Muscle of leg (tissue), 11 donors: ENCODE results near the gene NYAP2. TPM values are rescaled to one million over a fixed set of nuclear protein-coding genes. Genes with fewer than 3 reads are reported as not detected.

Source experiments
- DNase-seq: peaks from one replicate; pipeline ENCODE4 v3.0.0; 2013
- H3K27ac ChIP-seq: one replicate; pipeline ENCODE4 v1.5.1; 2013; ENCODE audit warnings: mild to moderate bottlenecking, low read length, control low read depth
- H3K27me3 ChIP-seq: one replicate; pipeline ENCODE4 v1.6.1; 2013; ENCODE audit warnings: low read length; ENCODE audit not compliant: control insufficient read depth, insufficient read depth
- H3K36me3 ChIP-seq: one replicate; pipeline ENCODE4 v1.6.1; 2013; ENCODE audit warnings: low read length; ENCODE audit not compliant: control insufficient read depth, insufficient read depth
- H3K4me1 ChIP-seq: one replicate; pipeline ENCODE4 v1.6.1; 2013; ENCODE audit warnings: low read length; ENCODE audit not compliant: control insufficient read depth, insufficient read depth
- H3K4me3 ChIP-seq: one replicate; pipeline ENCODE4 v1.5.1; 2013; ENCODE audit warnings: low read length, control low read depth
- H3K9me3 ChIP-seq: replicated peaks from 2 replicates; pipeline ENCODE4 v1.6.1; 2013; ENCODE audit warnings: low read depth, low read length; ENCODE audit not compliant: control insufficient read depth
- WGBS: methylation state at CpG from one replicate; pipeline ENCODE4 v1.1.5; 2013; ENCODE audit warnings: missing lambda C conversion rate; ENCODE audit not compliant: insufficient coverage; 5-methylcytosine and 5-hydroxymethylcytosine counted together
- polyA plus RNA-seq, 8 donors: library from polyadenylated mRNA; unstranded; fragments of 120-200 nt; gene quantifications; one replicate each; pipeline versions ENCODE4 v1.2.1 to v1.2.3, GENCODE V29; 2013; ENCODE audit warnings: inconsistent platforms in 1 of 8, low replicate concordance in 1 of 8; ENCODE audit not compliant: insufficient read length in 8 of 8, insufficient read depth in 1 of 8
- total RNA-seq: library from RNA; stranded (reverse); fragments of 120-200 nt; gene quantifications from one replicate; pipeline ENCODE4 v1.2.4, GENCODE V29; 2013

Gene NYAP2
- total and polyA plus RNA-seq, 9 donors = 0.05 to 1.4 (median 0.40) TPM

GRCh38 chr2:225422145-225422544 is 22.6 kb downstream of the NYAP2 start:
- Histone ChIP-seq H3K4me1 (no peaks in the 10 kb centered on the region), H3K27ac (no peak overlapping the region), H3K4me3 (no peak overlapping the region), H3K9me3 (no peaks in the 10 kb centered on the region), H3K36me3 (no peaks in the 10 kb centered on the region), H3K27me3 (no peaks in the 10 kb centered on the region)
- WGBS = no CpG with 5 or more reads among the region's 2 CpGs
- no peak for DNase-seq

DNA sequence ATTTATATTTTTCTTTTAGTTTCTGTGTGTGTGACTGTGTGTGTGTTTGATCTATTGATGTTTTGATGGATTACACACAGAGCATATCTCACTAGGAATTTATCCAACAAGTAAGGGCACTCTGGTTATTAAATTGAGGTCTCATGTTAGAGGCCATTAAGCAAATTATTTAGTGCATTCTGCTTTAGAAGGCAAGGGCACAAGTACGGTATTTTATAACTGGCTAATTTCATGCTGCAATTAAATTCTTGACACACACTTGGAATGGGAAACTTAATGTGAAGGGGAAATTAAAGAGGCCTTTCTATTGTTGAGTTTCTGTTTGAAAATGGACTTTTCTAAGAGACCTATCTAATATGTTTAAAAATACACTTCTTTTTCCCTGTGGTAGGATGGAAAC is 25.8 kb downstream of the NYAP2 start:
- H3K36me3 ChIP-seq = no peaks in the 10 kb centered on the region
- no CpG with 5 or more reads among the region's 1 CpG for WGBS
- no peak for DNase-seq
- H3K27ac ChIP-seq = no peak overlapping the region
- no peaks in the 10 kb centered on the region for H3K9me3 ChIP-seq
- H3K4me3 ChIP-seq = no peak overlapping the region
- H3K27me3 ChIP-seq = no peaks in the 10 kb centered on the region
- H3K4me1 ChIP-seq = no peaks in the 10 kb centered on the region

GRCh38 chr2:225428360-225428759 is 28.9 kb downstream of the NYAP2 start:
- no peak for DNase-seq
- no peak overlapping the region for H3K27ac ChIP-seq
- no peak overlapping the region for H3K4me3 ChIP-seq
- no peaks in the 10 kb centered on the region for H3K9me3 ChIP-seq
- H3K36me3 ChIP-seq = no peaks in the 10 kb centered on the region
- H3K4me1 ChIP-seq = no peaks in the 10 kb centered on the region
- H3K27me3 ChIP-seq = no peaks in the 10 kb centered on the region
- WGBS = no CpG with 5 or more reads among the region's 1 CpG

- H3K27me3 ChIP-seq = no peaks in the 10 kb centered on the region
- H3K4me1 ChIP-seq = no peaks in the 10 kb centered on the region
- H3K27ac ChIP-seq = no peak overlapping the region
- no peaks in the 10 kb centered on the region for H3K9me3 ChIP-seq
- 26% methylated on average over 3 of the region's 4 CpGs for WGBS
- DNase-seq = peak; percentile 75
- no peak overlapping the region for H3K4me3 ChIP-seq
- H3K36me3 ChIP-seq = no peaks in the 10 kb centered on the region
Measured at GRCh38 chr2:225429717-225430116, 30.2 kb downstream of the NYAP2 start.

DNA sequence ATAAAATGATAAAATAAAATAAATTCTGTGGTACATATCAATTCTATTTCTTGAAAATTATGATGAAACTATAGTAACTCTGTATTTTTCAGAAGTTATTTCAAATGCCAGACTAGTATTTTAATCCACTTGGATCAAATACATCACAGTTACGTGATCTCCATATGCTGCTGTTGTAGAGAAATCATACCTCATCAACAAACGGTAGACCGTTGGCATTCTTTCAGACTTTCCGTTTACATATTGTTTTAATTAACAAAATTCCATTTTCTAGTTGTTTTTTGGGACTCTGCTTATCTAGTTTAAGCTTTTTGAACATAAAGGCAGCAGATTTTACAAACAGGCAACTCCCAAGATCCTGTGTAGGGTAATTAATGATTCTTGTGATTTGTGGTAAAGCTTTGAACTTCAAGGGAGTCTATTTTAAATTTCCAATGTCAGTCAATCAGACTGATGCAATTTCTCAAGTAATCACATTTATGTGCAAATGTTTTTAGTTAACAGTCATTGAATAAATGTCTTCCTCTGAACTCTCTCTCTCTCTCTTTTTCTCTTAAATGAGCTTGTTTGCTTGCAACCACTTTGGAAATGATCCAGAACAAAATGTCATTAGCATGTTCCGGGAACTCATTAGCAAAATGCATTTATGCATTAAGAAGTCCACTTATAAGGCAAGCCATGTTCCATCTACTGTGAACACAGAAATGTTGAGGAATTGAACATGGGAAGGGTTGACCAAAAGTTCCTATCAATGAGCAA is 31.8 kb downstream of the NYAP2 start:
- no peak overlapping the region for H3K4me3 ChIP-seq
- H3K27ac ChIP-seq = no peak overlapping the region
- no peaks in the 10 kb centered on the region for H3K9me3 ChIP-seq
- H3K27me3 ChIP-seq = no peaks in the 10 kb centered on the region
- no peaks in the 10 kb centered on the region for H3K36me3 ChIP-seq
- DNase-seq = no peak
- no CpG with 5 or more reads among the region's 5 CpGs for WGBS
- no peaks in the 10 kb centered on the region for H3K4me1 ChIP-seq

DNA sequence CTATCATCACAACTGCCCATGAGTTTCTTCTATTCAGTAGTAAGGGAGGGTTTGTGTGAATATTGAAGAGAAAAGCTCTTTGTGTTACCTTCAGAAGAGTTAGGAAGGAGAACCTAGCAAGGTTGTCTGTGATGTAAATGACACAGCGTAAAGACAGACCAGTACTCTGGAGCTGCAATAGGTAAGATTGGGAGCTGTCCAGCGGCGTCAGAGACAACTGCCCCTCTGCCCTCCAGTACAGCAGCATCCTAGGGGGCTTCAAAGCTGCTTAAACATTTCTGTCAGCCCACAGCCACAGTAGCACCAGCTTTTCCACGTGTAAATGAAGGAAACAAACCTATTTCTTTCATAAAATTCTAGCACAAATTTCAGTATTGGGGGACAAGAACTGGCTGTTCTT is 34.5 kb downstream of the NYAP2 start:
- Histone ChIP-seq H3K4me3 (no peak overlapping the region), H3K4me1 (no peaks in the 10 kb centered on the region), H3K27ac (no peak overlapping the region), H3K36me3 (no peaks in the 10 kb centered on the region), H3K27me3 (no peaks in the 10 kb centered on the region), H3K9me3 (no peaks in the 10 kb centered on the region)
- no CpG with 5 or more reads among the region's 4 CpGs for WGBS
- DNase-seq = no peak

- Histone ChIP-seq H3K4me3 (no peak overlapping the region), H3K27me3 (no peaks in the 10 kb centered on the region), H3K9me3 (no peaks in the 10 kb centered on the region), H3K36me3 (no peaks in the 10 kb centered on the region), H3K27ac (no peak overlapping the region), H3K4me1 (no peaks in the 10 kb centered on the region)
- WGBS = 83% methylated on average over 1 of the region's 1 CpG
- DNase-seq = no peak
Measured at GRCh38 chr2:225437319-225437718, 37.8 kb downstream of the NYAP2 start.

- WGBS = no CpG with 5 or more reads among the region's 1 CpG
- no peaks in the 10 kb centered on the region for H3K27me3 ChIP-seq
Measured at GRCh38 chr2:225438248-225438647, 38.7 kb downstream of the NYAP2 start.

GRCh38 chr2:225452677-225453076 is 53.2 kb downstream of the NYAP2 start:
- no peaks in the 10 kb centered on the region for H3K36me3 ChIP-seq
- H3K9me3 ChIP-seq = no peaks in the 10 kb centered on the region
- no peak for DNase-seq
- H3K27ac ChIP-seq = no peak overlapping the region
- H3K27me3 ChIP-seq = no peaks in the 10 kb centered on the region
- no peaks in the 10 kb centered on the region for H3K4me1 ChIP-seq
- no peak overlapping the region for H3K4me3 ChIP-seq
- WGBS = no CpG with 5 or more reads among the region's 6 CpGs

More at GRCh38 chr2:225438248-225438647, 38.7 kb downstream of the NYAP2 start:
- no peak overlapping the region for H3K4me3 ChIP-seq
- H3K36me3 ChIP-seq = no peaks in the 10 kb centered on the region
- DNase-seq = no peak
- no peaks in the 10 kb centered on the region for H3K9me3 ChIP-seq
- H3K4me1 ChIP-seq = no peaks in the 10 kb centered on the region
- H3K27ac ChIP-seq = no peak overlapping the region

DNA sequence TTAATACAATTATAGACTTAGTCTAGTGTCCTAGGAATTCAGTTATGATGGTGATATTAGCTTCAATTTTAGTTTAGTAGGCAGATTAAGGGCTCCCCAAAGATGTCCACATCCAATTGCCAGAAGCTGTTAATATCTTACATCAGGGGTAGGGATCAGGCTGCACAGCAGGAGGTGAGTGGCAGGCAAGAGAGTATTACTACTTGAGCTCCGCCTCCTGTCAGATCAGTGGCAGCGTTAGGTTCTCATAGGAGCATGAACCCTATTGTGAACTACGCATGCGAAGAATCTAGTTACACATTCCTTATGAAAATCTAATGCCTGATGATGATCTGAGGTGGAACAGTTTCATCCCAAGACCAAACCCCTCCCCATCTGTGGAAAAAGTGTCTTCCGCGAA is 54.9 kb downstream of the NYAP2 start:
- Histone ChIP-seq H3K27ac (no peak overlapping the region), H3K4me1 (no peaks in the 10 kb centered on the region), H3K27me3 (no peaks in the 10 kb centered on the region), H3K36me3 (no peaks in the 10 kb centered on the region), H3K4me3 (no peak overlapping the region), H3K9me3 (no peaks in the 10 kb centered on the region)
- DNase-seq = no peak
- WGBS = no CpG with 5 or more reads among the region's 6 CpGs
